GM19395 (cell line): ENCODE data around the gene SLC35A3.
"Not testable (repeated sequence)": the region's sequence is repeated elsewhere in the genome, so short reads cannot be mapped to it uniquely, and the experiment has no call there.

ENCODE experiments used
- ATAC-seq: cut with Tn5 transposase; IDR thresholded peaks from one replicate; pipeline ENCODE4 v1.9.1; 2021; ENCODE audit warnings: mild to moderate bottlenecking, moderate library complexity; ENCODE audit not compliant: unreplicated experiment

Gene SLC35A3

GRCh38 chr1:99970713-99971255 lies 988 bp downstream of the SLC35A3 start:
- ATAC-seq, result no peak

GRCh38 chr1:99972066-99972465 lies 2.3 kb downstream of the SLC35A3 start:
- ATAC-seq, result not testable (repeated sequence)

DNA sequence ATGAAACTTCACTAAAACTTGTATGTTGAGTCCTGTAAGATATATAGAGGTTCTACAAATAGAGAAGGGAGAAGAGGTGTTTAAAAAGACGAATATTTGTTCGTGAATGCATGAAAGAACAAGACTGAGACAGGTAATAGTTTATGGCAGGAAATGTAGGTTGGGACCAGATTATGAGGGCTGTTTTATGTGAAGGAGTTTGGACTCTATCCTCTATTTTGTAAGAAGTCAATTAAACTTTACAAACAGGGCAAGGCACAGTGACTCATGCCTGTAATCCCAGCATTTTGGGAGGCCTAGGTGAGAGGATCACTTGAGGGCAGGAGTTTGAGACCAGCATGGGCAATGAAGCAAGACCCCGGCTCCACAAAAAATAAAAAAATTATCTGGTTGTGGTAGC lies 5.7 kb downstream of the SLC35A3 start:
- ATAC-seq, result no peak

- not testable (repeated sequence) for ATAC-seq
Observed at GRCh38 chr1:99977326-99977725, 7.5 kb downstream of the SLC35A3 start.

GRCh38 chr1:99978218-99978617 lies 8.4 kb downstream of the SLC35A3 start:
- no peak for ATAC-seq

DNA sequence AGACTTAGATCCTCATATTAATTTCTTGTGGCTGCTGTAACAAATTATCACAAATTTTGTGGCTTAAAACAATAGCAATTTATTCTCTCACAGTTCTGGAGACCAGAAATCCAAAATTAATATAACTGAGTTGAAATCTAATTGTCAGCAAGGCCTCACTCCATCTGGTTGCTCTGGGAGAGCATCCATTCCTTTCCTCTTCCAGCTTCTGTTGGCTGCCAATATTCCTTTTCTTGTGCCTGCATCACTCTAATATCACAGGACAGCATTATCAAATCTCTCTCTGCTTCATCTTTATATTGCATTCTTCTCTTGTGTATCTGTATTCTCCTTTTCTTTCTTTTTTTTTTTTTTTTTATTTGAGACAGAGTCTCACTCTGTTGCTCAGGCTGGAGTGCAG lies 9.3 kb downstream of the SLC35A3 start:
- no peak for ATAC-seq

- no peak for ATAC-seq
Observed at GRCh38 chr1:99980928-99981327, 11.1 kb downstream of the SLC35A3 start.

DNA sequence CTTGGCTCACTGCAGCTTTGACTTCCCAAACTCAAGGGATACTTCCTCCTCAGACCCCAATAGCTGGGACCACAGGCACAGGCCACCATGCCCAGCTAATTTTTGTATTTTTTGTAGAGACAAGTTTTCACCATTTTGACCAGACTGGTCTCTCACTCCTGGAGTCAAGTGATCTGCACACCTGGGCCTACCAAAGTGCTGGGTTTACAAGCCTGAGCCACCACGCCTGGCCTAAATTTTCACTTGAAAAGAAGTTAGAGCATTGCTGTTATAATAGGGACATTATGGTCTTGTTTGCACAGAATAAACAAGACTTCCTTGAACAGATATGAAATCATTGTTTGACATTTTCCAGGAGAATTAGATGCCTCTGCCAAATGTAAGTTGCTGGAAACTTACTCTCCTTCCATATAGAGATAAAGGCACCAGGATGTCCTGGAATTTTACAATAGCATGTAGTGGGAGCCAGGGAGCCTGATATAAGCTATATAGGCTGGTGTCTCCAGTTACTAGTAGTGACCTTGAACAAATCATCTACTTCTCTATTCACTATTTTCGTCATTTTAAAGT lies 16.9 kb downstream of the SLC35A3 start:
- ATAC-seq, result no peak

DNA sequence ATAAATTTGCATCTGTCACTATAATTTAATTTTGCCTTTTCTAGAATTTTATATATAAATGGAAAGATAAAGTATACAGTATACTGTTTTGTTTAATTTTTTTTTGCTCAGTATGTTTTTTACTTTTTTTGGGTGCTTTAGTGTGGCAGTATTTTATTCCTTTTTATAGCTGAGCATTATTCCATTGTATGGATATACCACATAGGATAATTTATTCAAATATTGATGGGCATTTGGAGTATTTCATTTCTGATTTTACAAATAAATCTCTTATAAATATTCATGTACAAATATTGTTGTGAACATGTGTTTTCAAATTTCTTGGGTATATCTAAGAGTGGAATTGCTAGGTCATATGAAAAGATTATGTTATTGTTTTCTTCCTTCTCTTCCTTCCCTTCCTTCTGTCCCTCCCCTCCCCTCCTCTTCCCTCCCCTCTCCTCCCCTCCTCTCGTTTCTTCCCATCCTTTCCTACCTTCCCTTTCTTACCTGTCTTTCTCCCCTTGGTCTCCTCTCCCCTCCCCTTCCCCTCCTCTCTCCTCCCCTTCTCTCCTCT lies 18.5 kb downstream of the SLC35A3 start:
- ATAC-seq, result no peak

DNA sequence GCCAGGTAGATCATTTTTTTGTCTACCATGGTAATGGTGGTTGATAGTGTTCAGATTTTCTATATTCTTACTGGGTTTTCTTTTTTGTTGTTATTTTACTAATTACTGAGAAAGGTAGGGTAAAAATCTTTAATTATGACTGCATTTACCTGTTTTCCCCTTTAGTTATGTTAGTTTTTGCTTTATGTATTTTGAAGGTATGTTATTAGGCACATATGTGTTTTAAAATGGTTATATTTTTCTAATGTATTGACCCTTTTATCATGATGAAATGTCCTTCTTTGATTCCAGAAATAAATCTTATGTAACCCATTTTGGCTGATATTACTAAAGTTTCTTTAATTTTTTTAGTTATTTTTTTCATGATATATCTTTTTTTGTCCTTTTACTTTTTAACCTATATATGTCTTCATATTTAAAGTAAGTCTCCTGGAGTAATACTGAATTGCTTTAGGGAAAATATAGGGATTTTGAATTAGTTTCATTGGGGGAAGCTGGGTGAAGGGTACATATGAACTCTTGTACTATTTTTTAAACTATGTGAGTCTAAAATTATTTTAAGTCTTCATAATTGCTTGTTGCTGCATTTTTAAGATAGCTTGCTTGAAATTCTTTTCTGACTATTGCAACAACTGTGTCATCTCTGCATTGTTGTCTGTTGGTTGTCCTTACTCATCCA lies 22.4 kb downstream of the SLC35A3 start:
- no peak for ATAC-seq

- ATAC-seq, result peak; percentile 84
Observed at GRCh38 chr1:99992760-99993467, 23.1 kb downstream of the SLC35A3 start.

DNA sequence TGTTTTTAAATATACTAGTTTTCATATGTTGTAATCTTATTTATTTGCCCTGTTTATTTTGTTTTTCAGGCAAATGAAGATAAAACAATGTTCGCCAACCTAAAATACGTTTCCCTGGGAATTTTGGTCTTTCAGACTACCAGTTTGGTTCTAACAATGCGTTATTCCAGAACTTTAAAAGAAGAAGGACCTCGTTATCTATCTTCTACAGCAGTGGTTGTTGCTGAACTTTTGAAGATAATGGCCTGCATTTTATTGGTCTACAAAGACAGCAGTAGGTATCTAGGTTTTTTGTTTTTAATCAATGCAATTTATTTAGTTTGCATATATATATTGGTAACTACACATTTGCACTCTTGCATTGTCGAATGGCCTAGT lies 23.7 kb downstream of the SLC35A3 start:
- ATAC-seq, result no peak

- ATAC-seq, result no peak
Observed at GRCh38 chr1:99994496-99994895, 24.7 kb downstream of the SLC35A3 start.

GRCh38 chr1:99996951-99997350 lies 27.2 kb downstream of the SLC35A3 start:
- ATAC-seq, result no peak

- no peak for ATAC-seq
Observed at GRCh38 chr1:100001462-100001861, 31.7 kb downstream of the SLC35A3 start.

DNA sequence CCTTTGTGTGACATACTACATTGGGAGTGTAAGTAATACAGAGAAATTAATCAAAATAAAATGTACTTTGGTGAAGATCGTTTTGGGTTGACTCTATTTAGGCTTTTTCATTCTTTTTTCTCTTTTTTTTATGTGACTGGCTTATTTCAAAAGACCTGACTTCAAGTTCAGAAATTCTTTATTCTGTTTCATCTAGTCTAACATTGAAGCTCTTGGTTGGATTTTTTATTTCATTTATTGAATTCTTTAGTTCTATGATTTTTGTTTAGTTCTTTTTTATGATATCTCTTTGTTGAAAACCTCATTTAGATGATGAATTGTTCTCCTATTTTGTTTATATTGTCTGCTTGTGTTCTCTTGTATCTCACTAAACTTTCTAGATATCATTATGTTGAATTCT lies 35.6 kb downstream of the SLC35A3 start:
- ATAC-seq, result no peak

GRCh38 chr1:100006688-100007087 lies 36.9 kb downstream of the SLC35A3 start:
- no peak for ATAC-seq

- ATAC-seq, result no peak
Observed at GRCh38 chr1:100009458-100009857, 39.7 kb downstream of the SLC35A3 start.

GRCh38 chr1:100010804-100011203 lies 41.0 kb downstream of the SLC35A3 start:
- ATAC-seq, result no peak

DNA sequence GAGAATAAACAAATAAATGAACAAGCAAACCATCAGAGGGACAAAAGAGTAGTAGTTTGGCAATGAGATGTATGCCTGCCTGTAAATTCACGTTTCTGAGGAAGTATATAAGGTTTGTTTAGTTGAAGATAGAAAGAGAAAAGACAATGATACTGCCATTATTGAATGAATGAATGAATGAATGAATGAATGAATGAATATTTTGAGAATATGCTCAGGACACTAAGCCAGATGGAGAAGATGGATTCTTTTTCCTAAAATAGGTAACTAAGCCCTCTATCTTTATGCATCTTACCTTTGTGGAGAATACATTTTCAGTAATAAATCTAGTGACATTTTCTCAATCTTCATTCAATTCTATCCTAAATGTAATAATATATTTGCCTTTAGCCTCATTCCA lies 49.4 kb downstream of the SLC35A3 start:
- ATAC-seq, result no peak

DNA sequence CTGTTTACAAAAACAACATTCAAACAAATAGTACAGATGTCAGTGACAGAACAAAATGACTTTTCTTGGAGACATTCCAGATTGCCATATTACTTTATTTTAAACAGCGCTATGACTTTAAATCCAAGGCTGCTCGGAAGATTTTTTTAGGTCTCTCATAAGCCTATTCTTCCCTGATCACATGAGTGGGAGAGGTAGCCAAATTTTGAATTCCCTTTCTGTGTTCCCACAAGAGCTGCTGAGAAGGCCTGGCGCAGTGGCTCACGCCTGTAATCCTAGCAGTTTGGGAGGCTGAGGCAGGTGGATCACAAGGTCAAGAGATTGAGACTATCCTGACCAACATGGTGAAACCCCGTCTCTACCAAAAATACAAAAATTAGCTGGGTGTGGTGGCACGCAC lies 53.7 kb downstream of the SLC35A3 start:
- ATAC-seq, result no peak

- ATAC-seq, result no peak
Observed at GRCh38 chr1:100027212-100027611, 57.4 kb downstream of the SLC35A3 start.
